Pulmonary artery endothelial cell (primary cell): Measurements from ENCODE around the gene GAGE1. TPM values are rescaled to one million over a fixed set of nuclear protein-coding genes. Genes with fewer than 3 reads are reported as not detected.
"Not testable (repeated sequence)": the region's sequence is repeated elsewhere in the genome, so short reads cannot be mapped to it uniquely, and the experiment has no call there.

ENCODE experiments used
- DNase-seq: peaks from one replicate; pipeline ENCODE4 v3.0.0-alpha.2; 2011; ENCODE audit warnings: low read depth, low spot score
- total RNA-seq: library from RNA; depleted of rRNA; stranded (reverse); fragments of >200 nt; gene quantifications from 2 replicates; pipeline ENCODE4 v1.2.3, GENCODE V29; 2014

GAGE1 gene
- not detected in 2 replicates for total RNA-seq

DNA sequence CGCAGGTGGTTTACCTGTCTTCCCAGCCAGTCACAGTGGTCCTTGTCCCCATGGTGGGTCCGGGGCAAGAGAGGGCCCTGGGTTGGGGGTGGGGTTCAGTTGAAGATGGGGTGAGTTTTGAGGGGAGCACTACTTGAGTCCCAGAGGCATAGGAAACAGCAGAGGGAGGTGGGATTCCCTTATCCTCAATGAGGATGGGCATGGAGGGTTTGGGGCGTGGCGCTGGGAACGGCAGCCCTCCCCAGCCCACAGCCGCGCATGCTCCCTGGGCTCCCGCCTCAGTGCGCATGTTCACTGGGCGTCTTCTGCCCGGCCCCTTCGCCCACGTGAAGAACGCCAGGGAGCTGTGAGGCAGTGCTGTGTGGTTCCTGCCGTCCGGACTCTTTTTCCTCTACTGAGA lies at the start of gene GAGE1:
Gene GAGE1, plus strand, starts transcription at position 301 of the 400 bp plus-strand sequence. CDS start 1,155 bp downstream, outside the sequence.
- DNase-seq: not testable (repeated sequence)

GRCh38 chrX:49550989-49551388 lies 47.8 kb upstream of the GAGE1 start, which contains the start of gene GAGE12E:
Gene GAGE12E, plus strand, starts transcription at chrX:49551289. Its CDS starts 1,155 bp downstream, at chrX:49552444.
- DNase-seq: not testable (repeated sequence)

- DNase-seq: not testable (repeated sequence)
Measured at GRCh38 chrX:49560542-49560941, 38.3 kb upstream of the GAGE1 start, which contains the start of gene GAGE12F. Gene GAGE12F, plus strand, starts transcription at chrX:49560842. Its CDS starts 1,155 bp downstream, at chrX:49561997.

- not testable (repeated sequence) for DNase-seq
Measured at GRCh38 chrX:49568728-49569127, 30.1 kb upstream of the GAGE1 start.

- not testable (repeated sequence) for DNase-seq
Measured at GRCh38 chrX:49569152-49569551, 29.7 kb upstream of the GAGE1 start.

DNA sequence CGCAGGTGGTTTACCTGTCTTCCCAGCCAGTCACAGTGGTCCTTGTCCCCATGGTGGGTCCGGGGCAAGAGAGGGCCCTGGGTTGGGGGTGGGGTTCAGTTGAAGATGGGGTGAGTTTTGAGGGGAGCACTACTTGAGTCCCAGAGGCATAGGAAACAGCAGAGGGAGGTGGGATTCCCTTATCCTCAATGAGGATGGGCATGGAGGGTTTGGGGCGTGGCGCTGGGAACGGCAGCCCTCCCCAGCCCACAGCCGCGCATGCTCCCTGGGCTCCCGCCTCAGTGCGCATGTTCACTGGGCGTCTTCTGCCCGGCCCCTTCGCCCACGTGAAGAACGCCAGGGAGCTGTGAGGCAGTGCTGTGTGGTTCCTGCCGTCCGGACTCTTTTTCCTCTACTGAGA lies 28.7 kb upstream of the GAGE1 start, which contains the start of gene GAGE12G:
Gene GAGE12G, plus strand, starts transcription at position 301 of the 400 bp plus-strand sequence. CDS start 1,155 bp downstream, outside the sequence.
- not testable (repeated sequence) for DNase-seq

DNA sequence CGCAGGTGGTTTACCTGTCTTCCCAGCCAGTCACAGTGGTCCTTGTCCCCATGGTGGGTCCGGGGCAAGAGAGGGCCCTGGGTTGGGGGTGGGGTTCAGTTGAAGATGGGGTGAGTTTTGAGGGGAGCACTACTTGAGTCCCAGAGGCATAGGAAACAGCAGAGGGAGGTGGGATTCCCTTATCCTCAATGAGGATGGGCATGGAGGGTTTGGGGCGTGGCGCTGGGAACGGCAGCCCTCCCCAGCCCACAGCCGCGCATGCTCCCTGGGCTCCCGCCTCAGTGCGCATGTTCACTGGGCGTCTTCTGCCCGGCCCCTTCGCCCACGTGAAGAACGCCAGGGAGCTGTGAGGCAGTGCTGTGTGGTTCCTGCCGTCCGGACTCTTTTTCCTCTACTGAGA lies 19.2 kb upstream of the GAGE1 start, which contains the start of gene GAGE12H:
Gene GAGE12H, plus strand, starts transcription at position 301 of the 400 bp plus-strand sequence. CDS start 1,155 bp downstream, outside the sequence.
- DNase-seq: not testable (repeated sequence)

GRCh38 chrX:49589196-49589595 lies 9.6 kb upstream of the GAGE1 start, which contains the start of gene GAGE2A:
Gene GAGE2A, plus strand, starts transcription at chrX:49589496. Its CDS starts 1,155 bp downstream, at chrX:49590651.
- not testable (repeated sequence) for DNase-seq

GRCh38 chrX:49589769-49590478 lies 8.9 kb upstream of the GAGE1 start:
- DNase-seq: not testable (repeated sequence)

GRCh38 chrX:49590488-49590887 lies 8.3 kb upstream of the GAGE1 start:
- not testable (repeated sequence) for DNase-seq

GRCh38 chrX:49610718-49611310 lies 12.0 kb downstream of the GAGE1 start:
- no peak for DNase-seq

GRCh38 chrX:49618574-49618973 lies 19.8 kb downstream of the GAGE1 start:
- DNase-seq: no peak

GRCh38 chrX:49627086-49627777 lies 28.4 kb downstream of the GAGE1 start:
- no peak for DNase-seq

DNA sequence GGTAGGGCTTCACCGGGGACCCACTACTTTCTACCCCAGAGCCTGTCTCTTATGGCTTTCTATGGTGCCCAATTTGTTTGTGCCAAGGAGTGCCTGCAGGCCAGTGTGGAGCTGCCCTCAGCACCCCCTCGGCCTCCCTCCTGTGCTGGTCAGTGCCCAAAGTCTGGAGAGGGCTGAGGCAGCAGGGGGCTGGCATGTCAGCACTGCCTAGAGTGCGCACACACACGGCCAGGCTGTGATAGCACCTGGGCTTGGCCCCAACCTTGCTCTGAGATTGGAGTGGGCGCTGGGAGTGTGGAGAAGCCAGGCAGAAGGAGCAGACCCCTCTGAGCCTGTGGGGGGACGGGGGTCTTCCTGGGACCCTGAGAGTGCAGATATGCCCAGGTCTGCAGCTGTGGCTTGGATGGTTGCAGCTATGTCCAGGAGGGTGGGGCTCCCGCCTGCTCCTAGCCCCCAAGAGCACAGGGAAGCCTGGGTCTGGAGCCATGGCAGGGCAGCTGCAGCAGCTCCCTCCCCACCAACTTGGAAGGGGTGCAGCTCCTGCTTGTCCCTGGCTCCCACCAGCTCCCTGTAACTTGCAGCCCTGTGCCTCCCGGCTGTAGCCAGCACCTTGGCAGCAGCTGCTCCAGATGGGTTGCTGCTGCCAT lies 46.3 kb downstream of the GAGE1 start:
- DNase-seq: no peak

GRCh38 chrX:49656533-49656932 lies 57.7 kb downstream of the GAGE1 start:
- no peak for DNase-seq

Other genes with a start within 250 kb of the GAGE1 start
- not detected in 2 replicates for gene GAGE12C, start 66.8 kb upstream of the GAGE1 start, total RNA-seq
- not detected in 2 replicates for gene GAGE12D, start 57.3 kb upstream of the GAGE1 start, total RNA-seq
- gene GAGE12E, start 47.7 kb upstream of the GAGE1 start, total RNA-seq: not detected in 2 replicates
- gene GAGE12F, start 38.2 kb upstream of the GAGE1 start, total RNA-seq: not detected in 2 replicates
- gene GAGE12G, start 28.6 kb upstream of the GAGE1 start, total RNA-seq: not detected in 2 replicates
- not detected in 2 replicates for gene GAGE12H, start 19.1 kb upstream of the GAGE1 start, total RNA-seq
- not detected in 2 replicates for gene GAGE2A, start 9.5 kb upstream of the GAGE1 start, total RNA-seq
- not detected in 2 replicates for gene PAGE1, start 97.0 kb downstream of the GAGE1 start, total RNA-seq
- gene PAGE4, start 230.3 kb downstream of the GAGE1 start, total RNA-seq: not detected in 2 replicates